Dermis microvascular lymphatic vessel endothelial cell (primary cell): ENCODE measurements around the gene PRR12. TPM values are rescaled to one million over a fixed set of nuclear protein-coding genes. Genes with fewer than 3 reads are reported as not detected.
"Not testable (repeated sequence)": the region's sequence is repeated elsewhere in the genome, so short reads cannot be mapped to it uniquely, and the experiment has no call there.

Experiments
- DNase-seq, 2 donors: peaks; one replicate each; pipeline versions ENCODE4 v3.0.0 to v3.0.0-alpha.2; 2010; ENCODE audit warnings: low read depth in 2 of 2
- total RNA-seq: library from RNA; depleted of rRNA; stranded (reverse); fragments of >200 nt; gene quantifications from 2 replicates; pipeline ENCODE4 v1.2.1, GENCODE V29; 2014

PRR12 gene
- total RNA-seq, 1 donor from 2014 or later: 1.0 TPM

DNA sequence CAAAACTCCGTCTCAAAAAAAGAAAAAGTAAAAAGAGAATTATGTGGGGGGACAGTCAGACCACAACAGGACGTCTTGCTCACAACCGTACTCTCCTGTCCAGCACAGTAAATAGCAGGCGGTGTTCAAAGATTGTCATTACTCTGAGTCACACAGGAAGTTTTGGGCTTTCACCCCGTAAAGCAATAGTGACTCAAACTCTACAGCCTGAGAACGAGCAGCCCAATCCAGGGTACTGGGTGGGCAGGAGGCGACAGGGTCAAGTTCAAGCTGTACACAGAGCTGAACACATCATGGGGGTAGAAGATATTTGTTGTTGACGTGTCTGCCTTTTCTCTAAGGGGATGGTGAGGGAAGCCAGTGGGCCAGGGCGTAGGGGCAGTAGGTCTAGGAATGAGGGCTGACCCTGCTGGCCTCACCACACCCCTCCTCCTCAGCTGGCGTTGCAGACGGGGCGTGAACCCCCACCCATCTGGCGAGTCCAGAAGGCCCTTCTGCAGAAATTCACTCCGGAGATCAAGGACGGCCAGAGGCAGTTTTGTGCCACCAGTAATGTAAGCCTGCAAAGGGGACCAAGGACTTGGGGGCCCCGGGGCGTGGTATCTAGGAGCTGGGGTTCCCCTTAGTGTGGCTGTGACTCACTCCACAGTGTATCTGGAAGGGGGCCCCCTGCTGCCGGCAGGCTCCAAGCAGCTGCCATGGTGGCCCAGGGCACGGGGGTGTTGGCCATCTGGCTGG, 23.3 kb downstream of the PRR12 start:
- peak in 1 of 2 donors; percentile 96 for DNase-seq

DNA sequence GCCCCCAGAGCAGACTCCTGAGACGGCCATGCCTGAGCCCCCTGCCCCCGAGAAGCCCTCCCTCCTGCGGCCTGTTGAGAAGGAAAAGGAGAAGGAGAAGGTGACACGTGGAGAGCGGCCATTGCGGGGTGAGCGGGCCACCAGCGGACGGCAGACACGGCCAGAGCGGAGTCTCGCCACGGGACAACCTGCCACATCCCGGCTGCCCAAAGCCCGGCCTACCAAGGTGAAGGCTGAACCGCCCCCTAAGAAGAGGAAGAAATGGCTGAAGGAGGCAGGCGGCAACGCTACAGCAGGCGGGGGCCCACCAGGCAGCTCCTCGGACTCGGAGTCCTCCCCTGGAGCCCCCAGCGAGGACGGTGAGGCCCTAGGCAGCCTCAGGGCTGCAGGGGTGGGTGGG, 24.9 kb downstream of the PRR12 start:
- no peak for DNase-seq

DNA sequence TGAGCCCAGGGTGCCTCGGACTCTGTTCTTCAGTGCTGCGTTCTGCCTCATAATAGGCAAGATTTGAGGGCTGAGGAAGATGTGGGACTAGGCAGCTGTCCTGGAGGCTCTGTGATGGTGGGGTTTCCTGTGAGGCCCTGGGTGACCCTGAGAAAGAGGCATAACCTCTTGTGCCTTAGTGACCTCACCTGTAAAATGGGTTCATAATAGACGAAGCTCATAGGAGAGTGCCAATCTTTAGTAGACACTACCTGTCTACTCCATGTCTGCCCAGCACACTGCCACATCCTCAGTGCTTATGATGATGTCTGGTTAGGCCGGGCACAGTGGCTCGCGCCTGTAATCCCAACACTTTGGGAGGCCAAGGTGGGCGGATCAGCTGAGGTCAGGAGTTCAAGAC, 25.6 kb downstream of the PRR12 start:
- no peak for DNase-seq

DNA sequence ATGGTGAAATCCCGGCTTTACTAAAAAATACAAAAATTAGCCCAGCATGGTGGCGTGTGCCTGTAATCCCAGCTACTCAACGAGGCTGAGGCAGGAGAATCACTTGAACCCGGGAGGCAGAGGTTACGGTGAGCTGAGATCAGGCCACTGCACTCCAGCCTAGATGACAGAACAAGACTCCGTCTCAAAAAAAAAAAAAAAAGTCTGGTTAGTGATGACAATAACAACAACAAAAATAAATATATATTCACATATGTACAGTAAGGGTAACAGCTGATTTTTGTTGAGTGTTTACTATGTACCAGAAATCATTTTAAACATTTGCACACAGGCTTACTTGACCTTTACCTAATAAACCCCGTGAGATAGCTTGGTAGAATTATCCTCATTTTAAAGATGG, 26.0 kb downstream of the PRR12 start:
- DNase-seq: no peak

DNA sequence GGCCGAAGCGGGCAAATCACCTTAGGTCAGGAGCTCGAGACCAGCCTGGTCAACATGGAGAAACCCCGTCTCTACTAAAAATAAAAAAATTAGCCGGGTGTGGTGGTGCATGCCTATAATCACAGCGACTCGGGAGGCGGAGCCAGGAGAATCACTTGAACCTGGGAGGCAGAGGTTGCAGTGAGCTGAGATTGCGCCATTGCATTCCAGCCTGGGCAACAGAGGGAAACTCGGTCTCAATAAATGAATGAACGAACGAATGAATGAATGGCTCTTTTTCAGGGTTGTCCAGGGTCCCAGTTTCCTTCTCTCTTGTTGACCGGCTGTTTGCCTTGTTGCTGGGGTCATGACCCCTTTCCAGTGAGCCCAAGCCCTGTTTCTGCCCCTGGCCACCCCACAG, 26.9 kb downstream of the PRR12 start:
- not testable (repeated sequence) for DNase-seq

DNA sequence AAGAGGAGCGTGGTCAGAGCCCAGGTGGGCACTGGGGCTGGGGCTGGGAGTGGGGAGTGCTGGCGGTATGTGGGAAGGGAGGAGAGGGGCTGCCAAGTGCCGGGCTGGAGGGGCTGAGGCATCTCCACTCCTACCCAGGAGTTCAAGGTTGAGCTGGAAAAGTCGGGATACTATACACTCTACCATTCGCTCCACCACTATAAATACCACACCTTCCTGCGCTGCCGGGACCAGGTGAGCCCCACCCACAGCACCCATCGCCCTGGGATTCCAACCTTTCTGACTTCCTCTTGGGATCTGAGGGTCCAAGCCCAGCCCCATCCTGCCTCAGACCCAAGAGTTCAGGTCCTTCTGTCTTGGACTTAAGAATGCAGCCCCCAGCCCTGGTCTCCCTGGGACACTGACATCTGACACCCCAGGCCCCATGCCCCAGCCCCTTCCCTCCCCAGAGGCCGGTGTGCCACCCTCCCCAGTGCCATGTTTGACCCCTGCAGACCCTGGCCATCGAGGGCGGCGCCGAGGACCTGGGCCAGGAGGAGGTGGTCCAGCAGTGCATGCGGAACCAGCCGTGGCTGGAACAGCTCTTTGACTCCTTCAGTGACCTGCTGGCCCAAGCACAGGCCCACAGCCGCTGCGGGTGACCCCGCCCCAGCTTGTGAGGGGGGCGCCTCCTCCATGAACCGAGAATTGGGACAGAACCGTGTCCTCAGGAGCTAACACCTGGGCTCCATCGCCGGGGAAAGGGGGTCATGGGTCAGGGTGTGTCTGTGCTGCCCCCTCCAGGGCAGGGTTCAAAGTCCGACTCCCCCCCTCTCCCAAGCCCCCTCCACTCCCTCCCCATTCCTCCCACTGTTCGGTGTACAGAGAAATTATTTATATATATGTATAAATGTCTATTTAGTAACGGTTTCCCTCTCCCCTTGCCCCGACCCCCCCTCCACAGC, 34.3 kb downstream of the PRR12 start:
- DNase-seq: no peak

DNA sequence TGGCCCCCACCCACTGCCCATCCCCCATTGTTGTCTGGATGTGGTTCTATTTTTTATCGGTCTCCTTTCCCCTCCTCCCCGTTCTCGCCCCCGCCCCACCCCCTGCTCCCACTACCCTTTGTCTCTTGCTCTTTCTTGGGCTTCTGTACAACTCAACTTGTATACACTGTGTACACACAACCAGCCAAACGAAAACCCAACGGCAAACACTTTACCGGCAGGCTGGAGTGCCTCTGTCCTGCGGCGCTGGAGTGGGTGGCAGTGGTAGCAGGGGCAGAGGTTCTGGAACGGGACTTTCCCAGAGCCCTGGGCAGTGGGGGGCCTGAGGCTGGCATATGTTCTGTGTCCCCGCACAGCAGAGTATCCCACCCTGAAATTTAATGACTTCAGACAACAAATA, 35.2 kb downstream of the PRR12 start:
- DNase-seq: no peak

DNA sequence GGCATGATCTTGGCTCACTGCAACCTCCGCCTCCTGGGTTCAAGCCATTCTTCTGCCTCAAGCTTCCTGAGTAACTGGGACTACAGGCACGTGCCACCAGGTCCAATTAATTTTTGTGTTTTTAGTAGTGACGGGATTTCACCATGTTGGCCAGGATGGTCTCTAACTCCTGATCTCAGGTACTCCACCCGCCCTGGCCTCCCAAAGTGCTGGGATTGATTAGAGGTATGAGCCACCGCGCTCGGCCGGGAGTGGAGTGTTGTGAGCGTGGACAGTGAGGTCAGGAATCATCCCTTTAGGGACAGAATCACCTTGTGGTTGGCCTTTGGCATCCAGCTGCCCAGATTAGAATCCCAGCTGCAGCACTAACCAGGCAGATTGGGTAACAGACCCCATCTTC, 38.7 kb downstream of the PRR12 start:
- no peak for DNase-seq

DNA sequence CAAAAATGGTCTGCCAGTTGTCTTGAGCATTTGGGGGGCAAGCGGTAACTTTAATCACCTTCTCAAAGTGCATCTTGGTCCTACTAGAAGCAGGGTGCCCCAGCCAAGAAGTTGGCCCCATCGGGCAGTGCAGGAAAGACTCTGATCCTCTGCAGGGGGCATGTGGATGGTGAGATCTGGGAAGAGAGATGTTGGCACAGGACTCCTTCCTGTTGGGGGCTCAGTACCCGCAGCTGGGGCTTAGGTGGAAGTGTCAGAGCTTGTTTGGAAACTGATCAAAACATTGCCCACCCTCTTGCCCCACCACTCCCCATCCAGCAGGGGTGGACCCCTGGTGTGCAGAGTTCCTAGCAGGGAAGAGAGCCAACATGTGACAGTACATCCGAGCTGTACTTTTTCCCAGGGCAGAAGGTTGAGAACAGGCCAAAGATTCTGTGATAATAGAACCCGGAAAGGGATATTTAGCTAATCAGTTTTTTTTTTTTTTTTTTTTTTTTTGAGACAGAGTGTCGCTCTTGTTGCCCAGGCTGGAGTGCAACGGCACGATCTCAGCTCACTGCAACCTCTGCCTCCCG, 40.1 kb downstream of the PRR12 start:
- peak; percentile 23 to 45 for DNase-seq

DNA sequence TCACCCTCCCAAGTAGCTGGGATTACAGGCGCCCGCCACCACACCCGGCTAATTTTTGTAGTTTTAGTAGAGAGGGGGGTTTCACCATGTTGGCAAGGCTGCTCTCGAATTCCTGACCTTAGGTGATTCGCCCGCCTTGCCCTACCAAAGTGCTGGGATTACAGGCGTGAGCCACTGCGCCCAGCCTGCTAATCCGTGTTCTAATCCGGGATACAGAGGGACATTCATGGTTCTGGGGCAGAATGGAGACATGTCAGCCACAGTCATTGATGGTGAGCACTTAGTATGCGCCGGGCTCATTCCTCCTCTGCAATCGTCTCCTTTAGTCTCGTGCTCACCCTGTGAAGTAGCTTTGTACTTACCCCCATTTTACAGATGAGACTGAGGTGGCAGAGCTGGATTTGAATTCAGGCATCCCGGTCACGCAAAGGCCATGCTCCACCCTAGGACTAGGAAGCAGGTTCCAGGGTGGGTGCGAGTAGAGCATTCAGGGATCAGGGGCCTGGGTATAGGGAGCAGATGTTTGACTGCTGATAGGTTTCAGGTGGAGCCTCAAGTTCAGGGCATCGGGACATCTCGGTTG, 40.7 kb downstream of the PRR12 start:
- no peak for DNase-seq

DNA sequence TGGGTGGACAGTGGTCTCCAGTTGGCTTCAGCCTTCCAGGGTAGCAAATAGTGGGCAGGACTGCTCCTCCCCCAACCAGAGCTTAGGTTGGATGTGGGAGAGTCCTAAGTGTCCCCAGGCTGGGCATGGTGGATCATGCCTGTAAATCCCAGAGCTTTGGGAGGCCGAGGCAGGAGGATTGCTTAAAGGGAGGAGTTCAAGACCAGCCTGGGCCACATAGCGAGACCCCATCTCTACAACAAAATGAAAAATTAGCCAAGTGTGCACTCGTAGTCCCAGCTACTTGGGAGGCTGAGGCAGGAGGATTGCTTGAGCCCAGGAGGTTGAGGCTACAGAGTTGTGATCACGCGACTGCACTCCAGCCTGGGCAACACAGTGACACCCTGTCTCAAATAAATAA, 41.6 kb downstream of the PRR12 start:
- DNase-seq: no peak

DNA sequence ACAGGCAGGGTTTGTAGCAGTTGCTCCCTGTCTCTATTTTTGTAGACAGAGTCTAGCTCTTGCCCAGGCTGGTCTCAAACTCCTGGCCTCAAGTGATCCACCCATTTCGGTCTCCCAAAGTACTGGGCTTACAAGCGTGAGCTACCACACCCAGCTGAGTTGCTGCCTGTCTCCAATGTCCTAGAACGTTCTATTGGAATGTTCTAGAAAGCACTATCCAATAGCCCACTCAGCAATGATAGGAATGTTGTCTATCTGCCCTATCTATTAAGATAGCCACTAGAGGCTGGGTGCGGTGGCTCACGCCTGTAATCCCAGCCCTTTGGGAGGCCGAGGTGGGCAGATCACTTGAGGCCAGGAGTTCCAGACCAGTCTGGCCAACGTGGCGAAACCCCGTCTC, 42.3 kb downstream of the PRR12 start:
- not testable (repeated sequence) for DNase-seq

DNA sequence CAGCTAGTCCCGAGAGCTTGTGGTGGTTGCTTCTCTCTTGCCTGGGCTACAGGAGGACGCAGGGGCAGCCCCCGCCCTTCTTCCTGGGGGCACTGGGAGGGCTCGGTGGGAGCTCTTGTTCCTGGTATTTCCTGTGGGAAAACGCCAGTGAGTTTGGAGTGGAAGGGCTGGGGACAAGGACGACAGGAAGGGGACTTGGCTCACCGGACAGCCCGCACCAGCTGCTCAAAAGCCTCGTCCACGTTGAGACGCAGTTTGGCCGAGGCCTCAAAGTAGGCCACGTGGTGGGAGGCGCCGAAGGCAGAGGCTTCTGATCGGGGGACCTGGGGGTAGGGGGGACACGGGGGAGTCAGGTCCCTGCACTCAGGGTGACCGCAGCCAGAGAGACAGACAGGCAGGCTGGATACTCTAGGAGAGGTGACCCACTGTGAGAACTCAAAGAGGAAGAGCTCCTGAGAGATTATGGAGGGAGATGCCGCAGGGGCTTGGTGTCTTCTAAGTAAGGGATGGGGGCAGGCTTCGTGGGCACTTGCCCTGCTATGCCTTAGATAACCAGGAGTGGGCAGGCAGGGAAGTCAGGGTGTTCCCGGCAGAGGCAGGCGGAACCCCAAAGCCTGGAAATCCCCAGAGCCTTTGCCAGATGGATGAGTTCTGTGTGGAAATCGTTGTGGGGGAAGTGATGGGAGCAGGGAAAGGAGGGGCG, 44.7 kb downstream of the PRR12 start:
- peak in 1 of 2 donors; percentile 28 for DNase-seq

DNA sequence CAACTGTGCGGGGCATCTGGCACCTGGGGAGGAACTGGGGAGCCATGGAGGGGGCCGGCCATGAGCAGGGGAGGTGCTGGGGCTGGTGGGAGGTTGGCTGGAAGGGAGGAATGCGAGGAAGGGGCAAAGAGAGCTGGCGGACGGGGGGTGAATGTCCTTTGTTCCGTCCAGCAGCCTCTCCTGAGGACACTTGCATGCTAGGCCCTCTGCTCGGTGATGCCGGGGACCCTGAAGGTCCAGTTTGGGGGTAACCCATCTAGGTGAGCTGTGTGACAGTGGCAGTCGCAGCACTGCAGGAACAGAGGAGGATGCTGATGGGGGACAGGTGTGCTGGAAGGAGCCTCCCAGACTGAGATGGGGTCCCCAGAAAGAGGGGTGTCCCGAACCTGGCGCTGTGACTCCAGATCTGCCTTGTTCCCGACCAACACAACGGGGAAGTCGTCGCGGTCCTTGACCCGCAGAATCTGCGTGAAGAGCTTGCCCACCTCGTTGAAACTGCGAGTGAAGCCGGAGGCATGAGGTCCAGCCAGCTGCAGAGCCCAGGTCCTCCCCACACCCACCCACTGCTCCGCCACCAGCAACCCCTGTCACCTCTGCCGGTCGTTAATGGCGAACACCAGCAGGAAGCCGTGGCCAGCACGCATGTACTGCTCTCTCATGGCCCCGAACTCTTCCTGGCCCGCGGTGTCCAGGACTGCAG, 45.4 kb downstream of the PRR12 start:
- DNase-seq: no peak

DNA sequence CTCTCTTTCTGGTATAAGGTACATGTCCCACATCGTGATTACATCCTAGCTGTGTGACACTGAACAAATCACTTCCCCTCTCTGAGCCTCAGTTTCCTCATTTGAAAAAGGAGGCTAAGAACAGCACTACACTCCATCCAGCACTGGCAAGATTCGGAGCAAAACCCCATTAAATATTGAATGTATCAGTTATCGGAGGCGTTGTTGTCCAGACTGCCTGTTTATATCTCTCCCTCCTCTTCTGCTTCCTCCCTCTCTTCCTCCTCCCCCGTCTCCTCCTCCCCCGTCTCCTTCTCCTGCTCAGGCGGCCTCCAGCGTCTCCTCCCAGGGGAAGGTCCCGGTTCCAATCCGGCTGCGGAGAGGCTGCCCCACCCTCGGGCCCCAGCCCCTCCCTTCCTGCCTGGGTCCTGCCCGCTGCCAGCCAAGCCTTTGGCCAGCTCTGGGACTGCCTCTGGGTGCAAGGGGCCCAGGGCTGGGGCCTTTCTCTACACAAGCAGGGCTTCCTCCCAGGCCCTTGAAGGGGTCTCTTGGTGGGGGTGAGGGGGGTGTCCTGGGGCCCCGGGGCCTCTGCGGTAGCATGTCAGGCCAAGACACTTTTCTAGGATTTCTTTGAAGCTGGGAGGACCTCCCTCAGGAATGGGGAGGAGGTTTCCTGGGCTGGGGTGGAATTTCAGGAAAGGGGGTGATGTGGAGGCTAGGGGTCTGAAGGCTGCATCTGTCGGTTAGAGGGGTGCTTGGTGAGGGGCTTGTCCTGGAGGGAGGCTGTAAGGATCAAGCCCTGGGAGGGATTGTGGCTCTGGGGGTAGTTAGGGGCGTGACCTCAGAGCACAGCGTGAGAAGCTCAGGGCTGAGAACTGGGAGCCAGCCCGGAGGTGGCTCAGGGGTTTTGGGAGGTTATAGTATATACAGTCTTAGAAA, 47.1 kb downstream of the PRR12 start:
- peak in 1 of 2 donors; percentile 61 for DNase-seq

DNA sequence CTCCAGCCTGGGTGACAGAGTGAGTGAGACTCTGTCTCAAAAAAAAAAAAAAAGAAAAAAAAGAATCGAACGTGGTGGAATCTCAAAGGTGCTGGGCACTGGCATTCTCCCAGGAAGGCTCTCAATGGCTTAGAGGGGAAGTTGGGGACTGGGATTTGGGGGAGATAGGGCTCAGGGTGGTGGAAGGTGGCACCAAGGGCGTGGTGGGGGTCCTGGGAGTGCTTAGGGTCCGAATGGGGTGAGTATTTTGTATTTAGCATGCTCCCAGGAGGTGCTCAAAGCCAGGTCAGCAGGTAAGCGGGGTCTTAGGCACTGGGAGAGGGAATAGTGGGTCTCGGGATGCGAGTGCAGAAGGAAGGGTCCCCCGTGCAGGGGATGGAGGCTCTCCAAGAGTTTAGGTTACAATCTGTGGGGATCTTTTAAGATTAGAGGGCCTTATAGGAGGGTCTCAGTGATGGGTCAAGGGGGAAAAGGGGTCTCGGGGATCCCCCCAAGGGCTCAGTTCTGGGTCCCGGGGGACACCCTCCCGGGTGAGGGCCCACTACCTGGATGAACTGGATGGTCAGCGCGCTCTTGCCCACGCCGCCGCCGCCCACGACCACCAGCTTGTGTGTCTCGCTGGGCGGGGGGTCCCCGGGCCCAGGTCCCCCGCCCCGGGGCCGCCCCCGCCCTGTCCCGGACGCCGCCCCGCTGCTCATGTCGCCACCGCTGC, 48.6 kb downstream of the PRR12 start:
- DNase-seq: no peak

DNA sequence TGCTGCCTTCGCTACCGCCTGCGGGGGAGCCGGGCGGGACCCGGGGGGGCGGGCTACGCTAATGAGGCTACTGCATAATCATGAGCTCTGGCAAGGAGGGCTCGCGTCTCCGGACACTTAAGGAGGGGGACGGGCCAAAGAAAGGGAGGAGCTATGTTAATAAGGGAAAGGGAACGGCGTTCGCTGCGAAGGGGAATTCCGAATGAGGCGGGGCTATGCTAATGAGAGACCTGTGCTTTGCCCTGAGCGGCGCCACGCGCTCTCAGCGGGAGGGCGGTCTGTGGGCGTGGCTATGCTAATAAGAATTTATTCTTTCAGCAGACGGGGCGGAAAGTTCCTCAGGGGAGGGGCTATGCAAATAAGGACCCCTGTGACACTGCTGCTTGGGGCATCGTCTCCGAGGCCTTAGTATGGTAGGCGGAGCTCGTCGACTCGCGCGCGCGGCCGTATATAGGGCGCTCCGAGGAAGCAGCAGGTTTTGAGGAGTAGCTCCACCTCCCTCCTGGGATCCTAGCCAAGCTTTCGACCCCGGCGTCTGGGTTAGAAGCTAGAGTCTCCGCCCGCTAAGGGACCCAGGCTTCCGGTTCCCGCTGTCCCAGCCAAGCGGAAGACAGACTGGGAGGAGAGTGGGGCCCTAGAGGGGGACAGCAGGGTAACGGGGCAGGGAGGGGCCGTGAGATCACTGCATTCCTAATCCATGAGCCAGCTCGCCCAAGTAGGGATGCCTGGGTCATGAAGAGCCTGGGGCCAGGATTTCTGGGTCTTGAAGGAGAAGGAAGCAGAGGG, 49.3 kb downstream of the PRR12 start, which contains the start of gene RRAS:
RRAS (minus strand) TSS at position 31 of the 786 bp plus-strand sequence. CDS start 45 bp downstream, outside the sequence.
- DNase-seq: peak; percentile 99 to 100
